IMR-90 (cell line): Measurements from ENCODE around the gene ATP8B2. TPM values are rescaled to one million over a fixed set of nuclear protein-coding genes. Genes with fewer than 3 reads are reported as not detected.

ENCODE experiments used
- ATAC-seq: fragments of 200-7000 bp; cut with Tn5 transposase; 2 replicates; pipeline ENCODE4 v1.9.1; 2020; ENCODE audit warnings: low read depth, mild to moderate bottlenecking, moderate library complexity
- BruUV-seq: library from RNA; stranded (reverse); fragments of 400-500 nt; replicated peaks from 2 replicates; lab custom pipeline; 2021; lab: Mats Ljungman, UMichigan
- CTCF ChIA-PET: fragments of 300-600 bp; formaldehyde crosslinking; extraction: SDS; loops from one replicate; lab custom pipeline; 2021; ENCODE audit warnings: antibody characterized with exemption; lab: Yijun Ruan, JAX
- POLR2A ChIA-PET: fragments of 300-600 bp; sonication (Branson Sonifier 250); formaldehyde crosslinking; loops from one replicate; lab custom pipeline; 2022; ENCODE audit warnings: antibody characterized with exemption; ENCODE audit not compliant: unreplicated experiment; lab: Charles Lee
- DNase-seq: peaks from one replicate; pipeline ENCODE4 v3.0.0; 2013
- H2AFZ ChIP-seq: replicated peaks from 2 replicates; pipeline ENCODE3; 2013; ENCODE audit warnings: low read length, mild to moderate bottlenecking; ENCODE audit not compliant: poor library complexity
- H2AK5ac ChIP-seq: 2 replicates; pipeline ENCODE4 v1.6.1; 2013; ENCODE audit warnings: low read depth, low read length, inconsistent platforms
- H2AK9ac ChIP-seq: replicated peaks from 2 replicates; pipeline ENCODE3; 2013; ENCODE audit warnings: mild to moderate bottlenecking, low read depth, low read length, moderate library complexity; ENCODE audit not compliant: poor library complexity
- H2BK120ac ChIP-seq: 2 replicates; pipeline ENCODE4 v1.6.1; 2013; ENCODE audit warnings: low read depth, low read length, inconsistent platforms
- H2BK15ac ChIP-seq: 3 replicates; pipeline ENCODE4 v1.6.1; 2013; ENCODE audit warnings: low read depth, low read length, inconsistent platforms
- H2BK20ac ChIP-seq: 2 replicates; pipeline ENCODE4 v1.6.1; 2013; ENCODE audit warnings: low read depth, mild to moderate bottlenecking, inconsistent platforms, low read length, moderate library complexity
- H2BK5ac ChIP-seq: 2 replicates; pipeline ENCODE4 v1.6.1; 2013; ENCODE audit warnings: mild to moderate bottlenecking, low read depth, low read length, inconsistent platforms; ENCODE audit not compliant: poor library complexity, severe bottlenecking
- H3K14ac ChIP-seq: replicated peaks from 2 replicates; pipeline ENCODE4 v1.6.1; 2013; ENCODE audit warnings: low read depth, low read length, inconsistent platforms
- H3K18ac ChIP-seq: 2 replicates; pipeline ENCODE4 v1.6.1; 2013; ENCODE audit warnings: low read depth, low read length, control low read depth
- H3K23ac ChIP-seq: 2 replicates; pipeline ENCODE4 v1.6.1; 2013; ENCODE audit warnings: low read depth, low read length, inconsistent platforms
- H3K27ac ChIP-seq: 2 replicates; pipeline ENCODE4 v1.5.1; 2013; ENCODE audit warnings: mild to moderate bottlenecking, control low read depth, low read length; ENCODE audit not compliant: insufficient read depth
- H3K27me3 ChIP-seq: 2 replicates; pipeline ENCODE4 v1.6.1; 2013; ENCODE audit warnings: low read length; ENCODE audit not compliant: control insufficient read depth, insufficient read depth
- H3K36me3 ChIP-seq: 2 replicates; pipeline ENCODE4 v1.6.1; 2013; ENCODE audit warnings: low read length, mixed read lengths; ENCODE audit not compliant: control insufficient read depth, insufficient read depth
- H3K4ac ChIP-seq: 2 replicates; pipeline ENCODE4 v1.6.1; 2013; ENCODE audit warnings: low read depth, low read length, inconsistent platforms
- H3K4me1 ChIP-seq: 2 replicates; pipeline ENCODE4 v1.6.1; 2013; ENCODE audit warnings: low read length, mixed read lengths; ENCODE audit not compliant: control insufficient read depth, insufficient read depth
- H3K4me2 ChIP-seq: 2 replicates; pipeline ENCODE4 v1.6.1; 2013; ENCODE audit warnings: low read depth, mild to moderate bottlenecking, control low read depth, low read length, moderate library complexity
- H3K4me3 ChIP-seq: 2 replicates; pipeline ENCODE4 v1.5.1; 2013; ENCODE audit warnings: low read depth, mild to moderate bottlenecking, control low read depth, low read length, moderate library complexity; ENCODE audit not compliant: insufficient read depth
- H3K56ac ChIP-seq: 2 replicates; pipeline ENCODE4 v1.6.1; 2013; ENCODE audit warnings: low read length, inconsistent platforms; ENCODE audit not compliant: insufficient read depth; ENCODE audit errors: extremely low read depth
- H3K79me1 ChIP-seq, 2 experiments: 2 replicates each; pipeline ENCODE4 v1.6.1; 2013; ENCODE audit warnings: low read length in 2 of 2, inconsistent platforms in 1 of 2, low read depth in 1 of 2
- H3K9ac ChIP-seq: 2 replicates; pipeline ENCODE4 v1.6.1; 2013; ENCODE audit warnings: low read depth, low read length, control low read depth
- H3K9me1 ChIP-seq: 2 replicates; pipeline ENCODE4 v1.6.1; 2013; ENCODE audit warnings: low read length, inconsistent platforms; ENCODE audit not compliant: insufficient read depth
- H3K9me3 ChIP-seq: 2 replicates; pipeline ENCODE4 v1.6.1; 2013; ENCODE audit warnings: low read length; ENCODE audit not compliant: control insufficient read depth, insufficient read depth
- H4K20me1 ChIP-seq: 2 replicates; pipeline ENCODE4 v1.6.1; 2013; ENCODE audit warnings: low read length, inconsistent platforms; ENCODE audit not compliant: insufficient read depth
- H4K5ac ChIP-seq: 2 replicates; pipeline ENCODE4 v1.6.1; 2013; ENCODE audit warnings: mild to moderate bottlenecking, low read depth, low read length, control low read depth
- H4K8ac ChIP-seq, 2 experiments: 2 replicates each; pipeline ENCODE4 v1.6.1; 2013; ENCODE audit warnings: low read depth in 2 of 2, low read length in 2 of 2, control low read depth in 1 of 2, inconsistent platforms in 1 of 2
- H4K91ac ChIP-seq: 2 replicates; pipeline ENCODE4 v1.6.1; 2013; ENCODE audit warnings: low read depth, low read length, inconsistent platforms; ENCODE audit not compliant: insufficient read depth
- CEBPB ChIP-seq: IDR thresholded peaks from 2 replicates; pipeline ENCODE4 v1.6.1; 2012; ENCODE audit warnings: low read depth, low read length, improper control_type of control experiment
- FOS ChIP-seq: fragments of 150-350 bp; IDR thresholded peaks from 2 replicates; pipeline ENCODE4 v1.6.1; 2016; ENCODE audit warnings: low read depth, low read length
- NFE2L2 ChIP-seq: fragments of 150-350 bp; IDR thresholded peaks from 2 replicates; pipeline ENCODE4 v1.6.1; 2016; ENCODE audit warnings: low read depth, mild to moderate bottlenecking, low read length
- POLR2A ChIP-seq: IDR thresholded peaks from 2 replicates; pipeline ENCODE4 v1.6.1; 2012; ENCODE audit warnings: mild to moderate bottlenecking, low read depth, low read length
- RAD21 ChIP-seq: IDR thresholded peaks from 2 replicates; pipeline ENCODE4 v1.6.1; 2012; ENCODE audit warnings: low read length, improper control_type of control experiment
- RFX5 ChIP-seq: IDR thresholded peaks from 2 replicates; pipeline ENCODE4 v1.8.0; 2012; ENCODE audit warnings: low read depth, mild to moderate bottlenecking, low read length, moderate library complexity
- SMC3 ChIP-seq: fragments of 150-350 bp; IDR thresholded peaks from 2 replicates; pipeline ENCODE4 v1.6.1; 2016; ENCODE audit warnings: low read depth, mild to moderate bottlenecking, antibody characterized with exemption, low read length, moderate library complexity
- WGBS, 2 experiments: methylation state at CpG; one replicate each; pipeline versions ENCODE4 v1.1.5 to v1.1.7; 2013; ENCODE audit warnings: missing lambda C conversion rate in 2 of 2; ENCODE audit not compliant: insufficient read length in 1 of 2; ENCODE audit errors: extremely low coverage in 2 of 2; 5-methylcytosine and 5-hydroxymethylcytosine counted together
- dilution Hi-C: fragments of 300-500 bp; cut with HindIII; formaldehyde crosslinking; loops from one replicate; pipeline ENCODE4 v1.14.3; 2018; ENCODE audit warnings: low sequenced_read_pairs; ENCODE audit not compliant: unreplicated experiment
- in situ Hi-C: fragments of 300-500 bp; cut with MboI; formaldehyde crosslinking; loops from 3 replicates; pipeline ENCODE4 v1.14.3; 2019; ENCODE audit warnings: low sequenced_read_pairs, inconsistent platforms, mixed read lengths
- intact Hi-C: fragments of 100-400 bp; cut with micrococcal nuclease; formaldehyde crosslinking; loops from 2 replicates; pipeline ENCODE4 v1.10.0; 2022
- polyA plus RNA-seq, 3 experiments: library from polyadenylated mRNA; depleted of rRNA; stranded (reverse); fragments of >200 nt; gene quantifications; 2 replicates each; pipeline ENCODE4 v1.2.3, GENCODE V29; 2012; ENCODE audit warnings: low replicate concordance in 1 of 3
- total RNA-seq: library from RNA; depleted of rRNA; stranded (reverse); fragments of >200 nt; gene quantifications from 2 replicates; pipeline ENCODE4 v1.2.3, GENCODE V29; 2012
- TF ChIP-seq, protein P1 (sequence below): fragments of 150-350 bp; IDR thresholded peaks from 2 replicates; pipeline ENCODE4 v1.6.1; 2016; ENCODE audit warnings: low read depth, mild to moderate bottlenecking, low read length, moderate library complexity, borderline replicate concordance

ATP8B2 gene
- total and polyA plus RNA-seq, 2 of the 4 experiments (the other 2 are of a cell fraction): 79.4 to 91.0 TPM

DNA sequence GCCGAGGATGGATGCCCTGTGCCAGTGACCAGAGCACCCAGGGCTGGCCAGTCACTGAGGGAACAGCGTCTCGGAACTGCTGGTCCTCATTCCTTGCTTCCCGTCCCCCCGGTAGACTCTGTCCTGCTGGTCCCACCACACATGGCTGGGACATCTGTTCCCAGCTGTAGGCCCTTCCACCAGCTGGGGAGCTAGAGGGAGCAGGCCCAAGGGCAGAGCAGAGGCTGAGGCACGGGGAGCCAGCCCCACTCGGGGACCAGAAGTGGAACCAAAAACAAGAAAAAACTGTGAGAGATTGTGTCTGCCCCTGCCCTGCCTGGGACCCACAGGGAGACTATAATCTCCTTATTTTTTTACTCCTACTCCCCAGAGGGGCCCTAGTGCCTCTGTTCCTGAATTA, 23.8 kb downstream of the ATP8B2 start:
- intact Hi-C loops: no loop called here
- Histone ChIP-seq H3K4me1 (peaks cover 10% of the 10 kb centered on the region; the same call in 1 of the 2 replicates), H3K27me3 (no peaks in the 10 kb centered on the region), H2BK15ac (no peak overlapping the region), H4K91ac (no peak overlapping the region), H4K8ac (no peak overlapping the region), H3K36me3 (peaks cover 46% of the 10 kb centered on the region), H3K14ac (no peak overlapping the region), H3K4ac (no peak overlapping the region), H3K9me3 (no peaks in the 10 kb centered on the region), H3K79me1 (peaks cover 3 to 15% of the 10 kb centered on the region in 2 experiments; a peak in 1 of 4 replicates), H2AK9ac (no peak overlapping the region), H2BK20ac (no peak overlapping the region), H2BK120ac (no peak overlapping the region), H3K4me3 (no peak overlapping the region), H2BK5ac (no peak overlapping the region), H4K20me1 (peaks cover 13% of the 10 kb centered on the region; the same call in 1 of the 2 replicates), H3K18ac (no peak overlapping the region), H2AK5ac (no peak overlapping the region), H3K56ac (no peak overlapping the region), H2AFZ (no peak overlapping the region), H3K27ac (no peak overlapping the region), H3K9me1 (peaks cover 13% of the 10 kb centered on the region), H3K4me2 (no peak overlapping the region), H3K9ac (no peak overlapping the region), H3K23ac (no peak overlapping the region), H4K5ac (no peak overlapping the region)
- dilution Hi-C loops: no loop called here
- no TSS peak for BruUV-seq
- no peak for DNase-seq
- ChIA-PET CTCF (interaction anchor here (0.9 kb wide), 1 partner anchor 14 kb away, joined by 3 read pairs; no protein-coding TSS in a partner anchor), POLR2A (no interaction called here)
- no peak for ATAC-seq
- whole genome bisulfite sequencing, 2 experiments: 62% methylated on average over 2 of the region's 7 CpGs; no CpG with 5 or more reads in 1 of the 2 experiments
- no peak for TF ChIP-seq FOS
- no peak for TF ChIP-seq RAD21
- no peak for TF ChIP-seq SMC3
- TF ChIP-seq RFX5: no peak
- no peak for TF ChIP-seq POLR2A
- no peak for TF ChIP-seq CEBPB
- TF ChIP-seq, protein P1, sequence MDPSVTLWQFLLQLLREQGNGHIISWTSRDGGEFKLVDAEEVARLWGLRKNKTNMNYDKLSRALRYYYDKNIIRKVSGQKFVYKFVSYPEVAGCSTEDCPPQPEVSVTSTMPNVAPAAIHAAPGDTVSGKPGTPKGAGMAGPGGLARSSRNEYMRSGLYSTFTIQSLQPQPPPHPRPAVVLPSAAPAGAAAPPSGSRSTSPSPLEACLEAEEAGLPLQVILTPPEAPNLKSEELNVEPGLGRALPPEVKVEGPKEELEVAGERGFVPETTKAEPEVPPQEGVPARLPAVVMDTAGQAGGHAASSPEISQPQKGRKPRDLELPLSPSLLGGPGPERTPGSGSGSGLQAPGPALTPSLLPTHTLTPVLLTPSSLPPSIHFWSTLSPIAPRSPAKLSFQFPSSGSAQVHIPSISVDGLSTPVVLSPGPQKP: no peak
- no peak for TF ChIP-seq NFE2L2
- in situ Hi-C loops: no loop called here
